KG1 (cell line): ENCODE results near the gene TSPAN5.

ENCODE experiments used
- DNase-seq: peaks from one replicate; lab custom pipeline; 2025; lab: John Stamatoyannopoulos, UW

TSPAN5 gene

DNA sequence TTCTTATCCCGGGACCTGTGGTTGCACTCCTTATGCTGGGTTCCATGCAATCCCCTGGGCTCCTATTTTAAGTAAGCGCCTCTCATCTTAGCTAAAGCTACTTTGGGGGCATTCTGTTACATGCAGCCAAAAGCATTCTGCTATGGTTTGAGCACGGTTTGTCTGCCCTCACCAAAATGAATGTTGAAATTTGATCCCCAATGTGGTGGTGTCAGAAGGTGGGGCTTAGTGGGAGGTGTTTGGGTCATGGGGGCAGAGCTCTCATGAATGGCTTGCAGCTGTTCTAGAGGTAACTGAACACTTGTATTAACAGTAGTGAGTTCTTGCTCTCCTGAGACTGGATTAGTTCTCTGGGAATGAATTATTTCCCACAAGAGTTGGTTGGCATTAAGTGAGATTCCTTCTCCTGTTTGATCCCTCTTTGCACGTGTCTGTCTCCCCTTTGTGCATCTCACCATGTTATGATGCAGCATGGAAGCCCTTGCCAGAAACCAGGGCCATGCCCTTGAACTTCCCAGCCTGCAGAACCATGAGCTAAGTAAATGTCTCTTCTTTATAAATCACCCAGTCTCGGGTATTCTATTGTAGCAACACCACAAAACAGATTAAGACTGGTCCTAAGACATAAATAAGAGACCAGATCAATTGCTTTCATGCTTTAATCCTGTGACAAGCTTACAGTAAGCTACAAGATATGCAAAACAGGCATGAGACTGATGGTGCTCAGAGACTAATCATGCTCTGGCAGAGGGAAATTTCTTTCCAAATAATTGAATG, 141.8 kb downstream of the TSPAN5 start:
- no peak for DNase-seq

DNA sequence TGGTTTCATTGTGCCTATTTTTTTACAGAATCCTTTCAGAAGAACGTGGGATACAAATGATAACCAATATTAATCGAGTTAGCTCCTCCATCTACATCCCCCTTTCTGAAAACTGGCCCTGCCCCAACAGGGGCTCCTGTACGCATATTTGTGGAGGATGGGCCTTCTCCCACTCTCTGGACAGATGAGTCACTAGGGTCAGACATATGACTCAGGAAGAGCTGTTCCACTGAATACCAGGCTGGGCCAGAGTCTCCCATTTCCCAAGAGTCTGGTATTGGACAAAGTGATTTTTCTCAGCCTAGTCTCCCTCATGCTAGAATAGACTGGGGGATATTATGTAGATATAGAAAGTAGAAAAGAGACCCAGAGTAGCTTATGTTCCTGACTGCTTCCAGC, 142.4 kb downstream of the TSPAN5 start:
- DNase-seq = no peak

DNA sequence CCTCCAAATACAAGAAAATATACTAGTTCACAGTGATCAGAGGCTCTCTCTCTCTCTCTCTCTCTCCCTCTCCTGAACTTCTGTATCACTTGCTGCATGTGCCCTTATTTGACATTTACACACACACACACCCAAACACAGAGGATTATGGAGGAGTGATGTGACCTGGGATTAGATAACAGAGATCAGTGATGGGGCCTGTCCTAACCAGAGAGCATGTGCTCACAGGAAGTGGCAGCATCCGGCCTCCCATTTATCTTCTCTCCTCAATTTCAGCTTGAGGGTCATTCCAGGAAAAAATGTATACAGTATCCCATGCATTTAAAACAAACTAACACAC, 143.0 kb downstream of the TSPAN5 start:
- no peak for DNase-seq

DNA sequence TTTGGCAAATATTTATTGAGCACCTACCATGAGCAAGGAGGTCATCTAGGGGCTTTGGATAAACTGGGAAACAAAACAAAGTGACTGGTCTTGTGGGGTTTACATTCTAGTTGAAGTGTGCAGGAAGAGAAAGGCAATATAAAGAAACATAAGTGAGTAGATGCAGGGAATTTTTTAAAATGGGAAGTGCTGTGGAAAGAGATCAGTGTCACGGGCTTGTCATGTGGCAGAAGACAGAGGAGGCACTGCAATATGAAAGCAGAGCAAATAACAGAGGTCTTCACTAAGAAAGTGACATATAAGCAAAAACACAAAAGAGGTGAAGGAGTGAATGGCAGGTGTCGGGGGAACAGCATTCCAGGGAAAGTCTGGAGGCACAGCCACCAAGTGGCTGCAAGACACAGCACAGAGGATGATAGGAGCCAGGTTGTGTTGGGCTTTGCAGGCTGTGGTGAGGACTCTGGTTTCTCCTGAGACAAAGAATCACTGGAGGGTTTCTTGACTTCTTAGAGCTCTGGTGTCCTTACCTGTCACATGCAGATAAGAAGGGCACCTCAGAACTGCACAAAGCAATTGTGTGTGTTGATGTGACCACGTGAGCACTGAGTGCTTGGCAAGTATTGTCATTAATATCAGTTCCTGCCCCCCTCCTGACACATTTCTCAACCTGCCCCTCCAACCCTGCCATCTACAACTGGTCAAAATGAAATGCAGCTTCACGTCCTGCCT, 143.5 kb downstream of the TSPAN5 start:
- no peak for DNase-seq

DNA sequence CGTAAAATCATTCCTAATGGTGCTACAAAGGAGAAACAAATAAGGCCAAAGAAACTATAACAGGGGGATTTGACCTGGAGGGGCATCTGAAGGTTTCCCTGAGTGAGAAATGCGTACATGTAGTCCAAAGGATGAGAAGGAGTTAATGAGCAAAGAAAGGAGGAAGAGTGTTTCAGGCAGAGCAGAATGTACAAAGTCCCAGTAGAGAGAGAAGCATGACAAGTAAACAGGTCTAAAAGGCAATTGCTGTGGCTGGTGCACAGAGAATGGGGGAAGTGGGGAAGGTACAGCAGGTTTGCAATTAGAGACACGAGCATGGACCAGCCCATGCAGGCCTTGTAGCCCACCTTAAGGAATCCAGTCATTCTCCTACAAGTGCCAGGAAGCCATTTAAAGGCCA, 145.5 kb downstream of the TSPAN5 start:
- DNase-seq = no peak

DNA sequence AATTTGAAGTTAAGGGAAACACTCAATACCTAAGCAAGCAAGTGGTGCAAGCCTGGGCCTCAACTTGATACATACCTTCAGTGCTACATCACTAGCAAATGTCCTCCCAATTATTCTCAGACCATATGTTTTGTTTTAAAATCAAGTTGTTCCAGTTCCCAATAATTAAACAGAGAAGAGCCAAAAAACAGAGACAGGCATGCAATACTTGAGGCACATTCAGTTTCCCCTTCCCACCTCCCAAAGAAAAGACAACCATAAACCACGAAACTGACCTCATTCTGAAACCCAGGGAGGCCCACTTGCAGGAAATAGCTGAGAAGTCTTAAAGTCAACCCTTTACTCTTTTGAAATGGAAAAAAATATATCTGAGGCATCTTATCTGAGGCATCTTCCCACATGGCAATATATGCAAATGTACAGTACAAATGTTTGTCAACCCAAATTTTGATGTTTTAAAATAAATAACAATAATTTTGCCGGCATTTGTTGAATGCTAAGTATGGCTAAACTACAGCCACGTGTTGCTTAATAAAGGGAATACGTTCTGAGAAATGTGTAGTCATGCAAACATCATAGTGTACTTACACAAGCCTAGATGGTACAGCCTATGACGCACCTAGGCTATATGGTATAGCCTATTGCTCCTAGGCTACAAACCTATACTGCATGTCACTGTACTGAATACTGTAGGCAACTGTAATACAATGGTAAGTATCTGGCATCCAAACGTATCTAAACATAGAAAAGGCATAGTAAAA, 147.5 kb downstream of the TSPAN5 start:
- no peak for DNase-seq

DNA sequence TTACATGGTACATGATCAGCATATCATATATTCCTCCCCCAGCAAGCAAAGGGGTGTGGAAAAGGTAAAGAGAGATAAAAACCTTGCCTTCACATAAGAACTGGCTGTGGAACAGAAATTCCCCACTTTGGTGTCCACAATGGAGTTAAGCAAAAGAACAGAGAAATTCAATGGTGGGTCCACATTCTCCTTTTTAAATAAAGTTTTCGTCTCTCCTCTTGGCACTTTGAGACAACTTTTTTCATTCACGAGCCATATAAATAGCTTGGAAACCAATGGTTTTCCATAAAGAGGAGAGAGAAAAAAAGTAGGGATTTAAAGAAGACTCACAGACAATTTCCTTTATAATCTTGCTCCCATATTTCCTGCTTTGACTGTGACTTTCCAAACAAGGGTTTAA, 148.1 kb downstream of the TSPAN5 start:
- DNase-seq = no peak

DNA sequence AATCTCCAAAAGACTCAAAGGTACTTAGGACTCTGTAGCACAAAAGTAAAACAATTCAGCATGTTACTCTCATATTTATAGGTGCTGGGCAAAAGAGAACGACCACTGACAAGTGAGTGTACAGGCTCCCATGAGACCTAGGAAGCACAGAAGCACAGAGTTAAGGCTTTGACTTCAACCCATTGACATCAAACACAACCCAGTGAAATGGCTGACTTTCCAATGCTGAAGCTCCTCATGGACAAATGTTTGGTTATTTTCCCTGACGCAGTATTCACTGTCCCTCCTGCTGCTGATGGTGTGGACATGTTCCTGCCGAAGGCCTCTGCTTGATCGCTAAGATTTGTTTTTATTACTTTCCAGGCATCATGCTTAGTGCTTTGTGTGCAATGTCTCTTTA, 148.7 kb downstream of the TSPAN5 start:
- DNase-seq = no peak

DNA sequence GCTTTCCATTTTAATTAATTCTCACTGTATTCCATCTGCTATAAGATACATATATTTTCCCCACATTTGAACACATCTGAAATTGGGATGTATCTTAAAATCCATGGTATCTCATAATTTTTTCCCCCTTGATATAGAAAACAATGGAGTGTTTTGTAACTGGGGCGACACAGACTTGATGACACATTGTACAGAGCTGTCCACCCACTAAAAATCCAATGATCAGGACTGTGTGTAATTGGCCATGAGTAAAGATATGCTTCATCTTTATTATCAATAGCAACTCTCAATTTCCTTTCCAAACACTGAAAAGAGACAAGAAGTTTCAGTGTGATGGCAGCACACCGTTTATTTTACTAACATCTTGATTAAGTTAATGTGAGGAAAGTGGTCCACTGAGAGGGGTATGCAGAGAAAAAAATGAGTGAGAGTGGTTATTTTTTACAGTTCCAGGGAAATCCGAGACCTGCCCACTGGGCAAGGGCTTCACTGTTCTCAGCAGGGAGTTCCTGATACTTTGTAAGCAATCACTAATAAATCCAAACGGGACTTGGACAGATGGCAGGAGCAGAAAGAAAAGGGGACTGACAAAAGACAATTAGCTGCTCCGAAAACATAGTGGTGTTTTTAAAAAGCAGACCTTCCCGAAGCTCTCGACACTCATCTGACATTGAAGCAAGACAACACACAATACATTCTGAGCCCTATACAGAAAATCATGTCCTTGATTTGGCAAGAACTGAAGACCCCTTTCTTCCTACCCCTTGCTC, 149.4 kb downstream of the TSPAN5 start:
- DNase-seq = no peak

DNA sequence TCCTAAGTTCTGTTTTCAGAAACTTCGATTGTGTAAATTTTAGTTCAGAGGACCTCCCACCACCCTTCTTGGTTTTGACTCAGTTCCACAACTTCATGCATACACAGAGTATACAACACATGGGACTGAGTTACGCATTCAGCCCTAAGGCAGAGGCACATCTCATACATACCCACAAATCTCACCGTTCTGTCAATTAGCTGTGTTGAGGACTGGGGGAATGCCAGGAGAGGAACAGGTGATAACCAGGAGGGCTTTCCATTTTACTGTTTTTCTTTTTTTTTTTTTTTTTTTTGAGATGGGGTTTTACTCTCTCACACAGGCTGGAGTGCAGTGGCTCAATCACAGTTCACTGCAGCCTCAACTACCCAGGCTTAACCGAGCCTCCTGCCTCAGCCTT, 150.2 kb downstream of the TSPAN5 start:
- no peak for DNase-seq

DNA sequence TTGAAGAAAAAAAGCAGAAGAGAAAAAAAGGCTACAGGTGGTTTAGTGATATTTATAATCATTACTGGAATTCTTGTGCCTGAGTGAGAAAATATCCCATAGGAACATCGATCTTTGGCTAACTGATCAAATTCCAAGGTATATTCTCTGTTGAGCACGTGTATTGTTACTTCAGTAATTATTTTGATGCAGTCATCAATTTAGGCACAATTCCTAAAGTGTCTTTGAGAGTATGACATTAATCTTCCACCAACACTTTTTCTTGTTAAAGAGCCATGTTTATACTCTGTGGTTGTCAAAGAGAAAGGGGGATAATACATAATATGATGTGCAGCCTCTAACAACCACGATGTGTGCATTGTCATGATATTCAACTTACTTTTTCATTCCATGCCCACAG, 151.1 kb downstream of the TSPAN5 start:
- DNase-seq = no peak

DNA sequence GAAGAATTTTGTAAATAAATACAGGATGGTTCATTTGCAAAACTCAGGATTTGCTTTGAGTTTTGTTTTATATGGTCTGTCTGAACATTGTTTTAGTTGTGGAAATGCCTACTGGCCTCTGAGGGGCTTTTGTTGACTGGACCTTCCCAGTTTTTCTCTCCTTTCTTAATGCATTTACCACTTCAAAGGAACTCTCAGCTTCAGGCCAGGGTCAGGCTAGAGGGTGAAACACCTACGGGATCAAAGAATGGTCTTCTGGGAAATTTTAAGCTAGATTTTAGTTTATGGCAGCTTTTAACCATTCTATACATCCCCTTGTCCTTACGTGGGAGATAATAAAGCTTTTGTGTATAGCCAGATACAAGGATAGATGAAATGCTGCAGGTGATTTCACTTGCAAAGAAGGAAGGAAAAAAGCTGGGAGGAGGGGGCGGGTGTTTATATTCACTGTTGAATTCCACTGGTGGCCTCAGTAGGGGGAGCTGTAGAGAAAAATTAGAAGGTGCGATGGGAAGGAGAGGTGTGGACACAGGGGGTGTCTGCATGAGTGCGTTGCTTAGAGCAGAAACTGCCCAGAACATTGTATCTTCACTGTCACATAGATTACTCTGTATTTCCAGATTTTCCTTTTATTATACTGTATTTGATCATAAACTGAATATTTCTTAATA, 151.8 kb downstream of the TSPAN5 start:
- no peak for DNase-seq

DNA sequence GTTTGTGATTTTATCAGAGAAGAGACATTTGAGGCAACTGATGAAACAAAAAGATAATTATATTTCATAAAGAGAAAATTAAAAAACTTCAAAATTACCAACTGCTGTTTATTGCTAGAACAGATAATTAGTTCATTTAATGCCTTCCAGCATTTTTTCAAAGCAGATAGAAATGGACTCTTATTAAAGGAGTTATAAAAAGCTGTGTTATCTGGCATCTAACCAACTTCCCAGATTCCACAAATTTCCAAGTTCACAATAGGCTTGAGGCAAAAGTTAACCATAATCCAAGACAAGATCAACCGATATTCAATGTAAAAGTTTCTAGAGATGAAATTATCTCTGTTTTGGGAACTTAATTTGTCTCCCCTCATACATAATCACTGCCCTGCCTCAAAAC, 152.4 kb downstream of the TSPAN5 start:
- DNase-seq = no peak

DNA sequence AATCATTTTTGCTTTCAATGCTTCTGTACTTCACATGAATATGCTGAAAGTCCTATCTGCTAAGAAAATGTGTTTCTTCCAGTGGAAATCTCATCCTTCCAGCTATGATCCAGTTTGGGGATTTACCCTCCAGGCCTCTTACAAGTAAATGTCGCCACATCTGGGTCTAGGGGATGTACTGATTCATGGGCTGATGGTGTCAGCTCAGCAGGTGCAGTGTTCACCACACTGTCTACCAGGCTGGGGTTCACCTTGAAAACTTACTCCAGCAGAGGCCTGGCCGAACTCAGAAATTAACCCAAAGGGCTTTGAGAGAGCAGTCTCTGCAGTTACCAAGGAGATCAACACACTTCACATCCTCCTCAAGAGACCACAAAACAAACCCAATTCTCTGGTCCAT, 154.3 kb downstream of the TSPAN5 start:
- no peak for DNase-seq

DNA sequence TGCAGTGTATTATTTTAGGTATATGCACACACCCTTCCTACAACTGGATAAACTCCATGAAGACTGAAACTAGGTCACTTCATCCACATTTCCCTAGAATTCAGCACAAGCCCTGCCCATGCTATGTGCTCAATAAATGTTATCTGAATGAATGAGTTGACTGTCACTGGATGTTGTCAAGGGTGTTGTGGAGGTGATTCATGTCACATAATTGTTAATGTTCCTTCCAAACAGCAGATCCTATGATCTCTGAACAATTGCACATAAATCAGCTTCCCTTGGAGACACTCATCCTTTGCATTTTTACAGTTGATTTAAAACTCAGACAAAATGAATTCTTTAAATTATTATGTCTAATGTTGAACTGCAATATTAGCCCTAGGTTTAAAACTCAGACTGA, 154.7 kb downstream of the TSPAN5 start:
- DNase-seq = no peak

DNA sequence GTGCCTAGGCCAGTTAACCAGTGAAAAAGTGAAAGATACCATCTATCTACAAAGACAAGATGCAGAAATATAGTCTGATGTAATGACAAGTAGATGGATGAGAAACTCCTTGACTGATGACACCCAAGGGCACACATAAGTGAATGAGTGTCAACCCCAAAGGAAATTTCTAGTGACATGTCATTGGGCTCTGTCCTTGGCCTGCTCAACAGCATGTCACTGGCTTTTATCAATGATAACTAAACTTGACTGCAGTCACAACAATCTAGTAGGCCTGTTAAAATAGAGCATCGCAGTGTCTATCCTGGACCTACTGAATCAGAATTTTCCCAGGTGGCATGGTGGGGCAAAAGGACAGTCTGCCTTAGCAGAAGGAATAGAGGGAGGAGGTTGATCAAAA, 155.8 kb downstream of the TSPAN5 start:
- DNase-seq = no peak

DNA sequence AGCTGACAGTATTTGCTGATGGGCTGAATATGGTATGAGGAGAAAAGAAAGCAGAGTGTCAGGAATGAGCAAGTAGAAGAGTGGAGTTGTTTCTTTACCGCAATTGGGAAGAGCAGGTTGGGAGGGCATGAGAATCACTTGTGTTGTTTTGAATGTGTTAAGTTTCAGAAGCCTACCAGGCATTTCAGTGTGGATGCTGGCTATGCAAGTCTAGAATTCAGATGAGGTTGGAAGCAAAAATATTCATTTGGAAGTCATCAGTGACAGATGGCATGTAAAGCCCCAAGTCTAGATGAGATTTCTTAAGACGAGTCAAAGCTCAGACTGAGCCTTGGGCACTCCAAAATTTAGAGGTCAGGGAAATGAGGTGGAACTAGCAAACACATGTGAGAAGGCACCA, 156.4 kb downstream of the TSPAN5 start:
- DNase-seq = no peak

DNA sequence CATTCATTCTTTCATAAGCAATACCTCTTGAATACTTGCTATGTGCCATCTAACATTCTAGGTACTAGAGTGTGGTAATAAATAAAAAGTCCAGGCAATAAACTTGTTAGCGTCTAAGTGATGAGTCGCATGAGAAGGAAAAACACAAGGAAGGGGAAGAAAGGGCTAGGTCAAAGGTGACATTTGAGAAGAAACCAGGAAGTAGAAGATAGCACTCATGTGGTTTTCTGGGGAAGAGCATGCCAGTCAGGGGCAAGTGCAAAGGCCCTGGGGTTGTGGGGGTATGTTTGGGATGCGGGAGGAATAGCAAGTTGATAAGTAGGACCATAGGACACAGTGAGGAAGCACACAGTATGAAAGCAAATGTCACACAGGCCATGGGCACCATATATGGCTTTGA, 157.0 kb downstream of the TSPAN5 start:
- DNase-seq = no peak

DNA sequence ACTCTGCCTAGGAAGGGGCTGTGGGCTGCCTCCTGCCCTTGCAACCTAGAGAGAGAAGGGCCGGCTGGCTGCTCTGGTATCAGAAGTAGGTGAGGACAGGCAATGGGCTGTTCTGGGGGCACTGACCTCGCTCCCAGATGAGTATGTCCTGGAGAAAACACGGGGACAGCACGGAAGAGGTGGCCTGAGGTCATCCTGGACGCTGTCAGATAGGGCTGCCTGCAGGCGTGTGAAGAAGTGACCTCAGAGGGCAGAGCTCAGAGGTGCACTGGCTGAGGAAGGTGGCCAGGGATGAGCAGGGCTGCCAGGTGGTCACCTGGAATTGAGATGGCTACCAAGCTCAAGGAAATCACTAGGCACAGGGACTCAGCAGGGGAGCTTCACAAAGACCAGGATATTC, 159.6 kb downstream of the TSPAN5 start:
- DNase-seq = no peak

DNA sequence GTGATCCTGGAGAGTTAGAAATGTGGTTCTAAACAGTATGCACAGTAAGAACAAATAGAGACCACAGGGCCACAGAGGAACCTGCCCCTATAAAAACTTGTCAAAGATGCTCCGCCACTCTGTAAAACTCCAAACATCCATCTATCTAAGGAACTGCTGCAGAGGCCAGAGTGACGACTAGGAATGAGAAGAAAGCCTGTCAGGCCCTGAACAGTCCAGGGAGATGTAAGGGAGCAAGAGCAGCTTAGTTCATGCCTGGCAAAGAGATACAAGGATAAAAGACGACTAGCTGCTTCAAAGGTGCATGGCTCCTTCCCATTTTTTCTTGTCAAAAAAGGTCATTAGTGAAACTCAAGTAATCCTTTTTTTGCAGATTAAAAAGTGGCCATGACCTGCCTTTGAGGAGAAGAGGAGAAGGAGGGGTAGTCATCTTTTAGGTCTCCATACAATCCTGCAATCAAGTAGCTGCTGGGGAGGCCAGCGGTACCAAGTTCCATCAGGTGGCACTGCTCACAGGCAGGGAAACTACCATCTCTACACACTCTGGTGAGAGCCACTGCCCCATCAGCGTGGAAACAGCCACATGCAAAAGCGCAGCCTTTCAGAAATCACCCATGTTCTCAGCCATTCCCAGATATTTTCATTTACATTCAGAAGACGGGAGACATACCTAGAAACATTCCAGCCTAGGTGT, 162.1 kb downstream of the TSPAN5 start:
- DNase-seq = no peak

DNA sequence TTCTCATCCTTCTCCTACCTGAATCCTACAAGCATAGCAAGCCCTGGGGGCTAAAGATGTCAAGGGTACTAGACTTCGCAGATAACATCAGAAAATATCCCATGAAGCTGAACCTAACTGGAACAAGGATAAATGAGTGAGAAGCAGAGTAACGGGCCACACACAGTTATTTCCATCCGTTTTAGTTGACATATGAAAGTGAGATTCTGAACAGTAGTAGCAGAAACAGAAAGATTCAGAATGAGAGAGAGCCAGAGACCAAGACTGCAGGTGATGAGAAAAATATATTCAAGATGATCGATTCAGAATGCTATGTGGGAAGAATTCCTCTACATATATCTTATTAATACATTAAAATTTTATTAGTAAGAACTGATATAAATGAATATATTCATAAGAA, 165.1 kb downstream of the TSPAN5 start:
- no peak for DNase-seq
